ENCODE results near the gene NOL3.

GRCh38 chr16:67166598-67167168 is 3.7 kb upstream of the NOL3 start:
- no peak for TF ChIP-seq CTCF (IDR thresholded peaks at IDR 0.05 in 4 of 5, conservative IDR thresholded peaks at IDR 0.05 in 1 of 5)
- TF ChIP-seq POLR2A (IDR thresholded peaks at IDR 0.05) = no peak
